Peyer's patch (tissue), 4 donors: ENCODE results near the gene FABP6.

Experiments used
- POLR2A ChIP-seq, 2 donors: fragments of 450-650 bp; IDR thresholded peaks; one replicate each; pipeline ENCODE4 v1.5.1; 2017; ENCODE audit warnings: antibody characterized with exemption in 2 of 2, mild to moderate bottlenecking in 2 of 2, moderate library complexity in 2 of 2
- TF ChIP-seq, protein P1 (sequence below), 6 experiments: fragments of 450-650 bp in 4 of 6; fragments of 200-600 bp in 2 of 6; sonication (generic) in 1 of 6; IDR thresholded peaks; one replicate each; pipeline ENCODE4 v1.5.1; 2017 to 2019; ENCODE audit warnings: antibody characterized with exemption in 6 of 6, mild to moderate bottlenecking in 3 of 6, moderate library complexity in 1 of 6

DNA sequence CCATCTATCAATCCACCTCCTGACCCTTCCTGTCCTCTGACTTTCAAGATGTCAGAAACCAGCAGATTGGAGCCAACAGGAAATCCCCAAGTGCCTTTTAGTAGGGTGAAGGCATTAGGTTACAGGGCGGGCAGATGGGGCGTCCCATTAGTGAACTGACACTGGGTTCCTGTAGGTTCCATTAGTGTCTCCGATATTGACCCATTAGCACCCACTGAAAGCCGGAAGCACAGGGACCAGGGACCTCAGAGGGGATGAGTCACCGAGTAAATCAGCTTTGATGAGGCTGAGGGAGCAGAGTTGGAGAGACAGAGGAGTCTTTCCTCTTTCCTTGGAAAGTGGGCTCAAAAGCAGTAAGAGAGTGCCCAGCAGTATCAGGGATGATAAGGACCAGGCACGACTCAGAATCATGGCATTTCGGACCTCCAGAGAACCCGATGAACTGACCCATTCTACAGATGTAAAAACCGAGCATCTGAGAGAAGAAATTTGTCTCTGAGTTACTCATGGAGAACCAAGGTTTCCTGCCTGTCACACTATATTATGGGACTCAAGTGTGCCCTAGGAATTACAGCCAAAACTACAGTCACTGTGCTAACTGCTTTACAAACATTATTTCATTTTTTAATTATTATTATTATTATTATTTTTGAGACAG is 47.2 kb upstream of the FABP6 start:
- TF ChIP-seq, protein P1, sequence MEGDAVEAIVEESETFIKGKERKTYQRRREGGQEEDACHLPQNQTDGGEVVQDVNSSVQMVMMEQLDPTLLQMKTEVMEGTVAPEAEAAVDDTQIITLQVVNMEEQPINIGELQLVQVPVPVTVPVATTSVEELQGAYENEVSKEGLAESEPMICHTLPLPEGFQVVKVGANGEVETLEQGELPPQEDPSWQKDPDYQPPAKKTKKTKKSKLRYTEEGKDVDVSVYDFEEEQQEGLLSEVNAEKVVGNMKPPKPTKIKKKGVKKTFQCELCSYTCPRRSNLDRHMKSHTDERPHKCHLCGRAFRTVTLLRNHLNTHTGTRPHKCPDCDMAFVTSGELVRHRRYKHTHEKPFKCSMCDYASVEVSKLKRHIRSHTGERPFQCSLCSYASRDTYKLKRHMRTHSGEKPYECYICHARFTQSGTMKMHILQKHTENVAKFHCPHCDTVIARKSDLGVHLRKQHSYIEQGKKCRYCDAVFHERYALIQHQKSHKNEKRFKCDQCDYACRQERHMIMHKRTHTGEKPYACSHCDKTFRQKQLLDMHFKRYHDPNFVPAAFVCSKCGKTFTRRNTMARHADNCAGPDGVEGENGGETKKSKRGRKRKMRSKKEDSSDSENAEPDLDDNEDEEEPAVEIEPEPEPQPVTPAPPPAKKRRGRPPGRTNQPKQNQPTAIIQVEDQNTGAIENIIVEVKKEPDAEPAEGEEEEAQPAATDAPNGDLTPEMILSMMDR (IDR thresholded peaks at IDR 0.05): no peak
- no peak for TF ChIP-seq POLR2A (IDR thresholded peaks at IDR 0.05)
